HepG2 (cell line): ENCODE data around the gene PRKRIP1. TPM values are rescaled to one million over a fixed set of nuclear protein-coding genes. Genes with fewer than 3 reads are reported as not detected.

Experiments used
- ATAC-seq: fragments of 200-7000 bp; cut with Tn5 transposase; 3 replicates; pipeline ENCODE4 v1.9.1; 2020; ENCODE audit warnings: mild to moderate bottlenecking, moderate library complexity
- BruUV-seq: library from RNA; stranded (reverse); fragments of 400-500 nt; replicated peaks from 2 replicates; lab custom pipeline; 2021; lab: Mats Ljungman, UMichigan
- CTCF ChIA-PET: fragments of 300-600 bp; formaldehyde crosslinking; extraction: SDS; loops from one replicate; lab custom pipeline; 2021; ENCODE audit warnings: low total read pairs, inconsistent platforms, low intra/inter-chr PET ratio; lab: Yijun Ruan, JAX
- POLR2A ChIA-PET: fragments of 350-600 bp; sonication (Branson Sonifier 250); formaldehyde crosslinking; loops from one replicate; lab custom pipeline; 2020; ENCODE audit warnings: antibody characterized with exemption, inconsistent platforms; lab: Yijun Ruan, JAX
- DNase-seq: peaks from one replicate; pipeline ENCODE4 v3.0.0-alpha.2; 2015; ENCODE audit warnings: low spot score
- FAIRE-seq: peaks from 3 replicates; lab custom pipeline; 2011; peaks lifted over from hg19 to GRCh38; lab: Jason Lieb, UNC
- H2AFZ ChIP-seq: one replicate; pipeline ENCODE4 v1.6.1; 2011; ENCODE audit warnings: low read length, inconsistent platforms
- H3K27ac ChIP-seq: fragments of 300-600 bp; 3 replicates; pipeline ENCODE4 v1.8.0; 2011; ENCODE audit warnings: mixed run types, mild to moderate bottlenecking, mixed read lengths, low read length, inconsistent platforms; ENCODE audit not compliant: insufficient read depth; ENCODE audit errors: extremely low read length
- H3K27me3 ChIP-seq, 2 experiments: fragments of 200-600 bp in 1 of 2; 2 replicates in 1 of 2; 3 replicates in 1 of 2; pipeline versions ENCODE4 v1.6.0 to v1.8.0; 2011; ENCODE audit warnings: low read length in 2 of 2, mild to moderate bottlenecking in 2 of 2, moderate library complexity in 2 of 2, inconsistent platforms in 1 of 2; ENCODE audit not compliant: insufficient read depth in 2 of 2, control insufficient read depth in 1 of 2
- H3K36me3 ChIP-seq, 2 experiments: fragments of 200-600 bp in 1 of 2; replicated peaks in 1 of 2; 2 replicates in 1 of 2; 3 replicates in 1 of 2; pipeline versions ENCODE4 v1.5.1 to v1.8.0; 2011; ENCODE audit warnings: low read length in 2 of 2, inconsistent platforms in 1 of 2; ENCODE audit not compliant: insufficient read depth in 2 of 2, control insufficient read depth in 1 of 2
- H3K4me1 ChIP-seq: 2 replicates; pipeline ENCODE4 v1.5.1; 2012; ENCODE audit warnings: low read length, inconsistent platforms; ENCODE audit not compliant: insufficient read depth
- H3K4me2 ChIP-seq: 2 replicates; pipeline ENCODE4 v1.6.0; 2011; ENCODE audit warnings: low read depth, low read length, inconsistent platforms
- H3K4me3 ChIP-seq, 3 experiments: fragments of 200-600 bp in 1 of 3; sonication (generic), shearing (Covaris generic) in 1 of 3; replicated peaks in 1 of 3; 2 replicates each; pipeline ENCODE4 v1.5.1; 2011 to 2016; ENCODE audit warnings: low read length in 3 of 3, inconsistent platforms in 2 of 3, low read depth in 2 of 3, mild to moderate bottlenecking in 2 of 3, control low read depth in 1 of 3, mixed read lengths in 1 of 3; ENCODE audit not compliant: insufficient read depth in 1 of 3
- H3K79me2 ChIP-seq: one replicate; pipeline ENCODE4 v1.6.1; 2011; ENCODE audit warnings: low read length, inconsistent platforms; ENCODE audit not compliant: insufficient read depth
- H3K9ac ChIP-seq: 2 replicates; pipeline ENCODE4 v1.6.0; 2011; ENCODE audit warnings: mild to moderate bottlenecking, low read depth, low read length, inconsistent platforms; ENCODE audit not compliant: insufficient read depth
- H3K9me3 ChIP-seq: 2 replicates; pipeline ENCODE4 v1.5.1; 2012; ENCODE audit warnings: mild to moderate bottlenecking, low read length
- H4K20me1 ChIP-seq: 2 replicates; pipeline ENCODE4 v1.6.0; 2011; ENCODE audit warnings: inconsistent platforms, mild to moderate bottlenecking, low read length, moderate library complexity; ENCODE audit not compliant: insufficient read depth
- ARHGAP35 ChIP-seq: sonication (generic); formaldehyde crosslinking; IDR thresholded peaks from 2 replicates; pipeline ENCODE4 v1.9.0; 2022; ENCODE audit warnings: mild to moderate bottlenecking, inconsistent platforms, moderate library complexity, missing genetic modification reagents, borderline replicate concordance
- CERS6 ChIP-seq: sonication (generic); formaldehyde crosslinking; IDR thresholded peaks from 2 replicates; pipeline ENCODE4 v1.5.0; 2020; ENCODE audit warnings: missing genetic modification reagents
- CREM ChIP-seq, 2 experiments: sonication (generic) in 1 of 2; formaldehyde crosslinking in 1 of 2; IDR thresholded peaks; 2 replicates each; pipeline versions ENCODE4 v1.4.0 to v1.6.1; 2016 to 2020; ENCODE audit warnings: antibody characterized with exemption in 1 of 2, mild to moderate bottlenecking in 1 of 2, missing genetic modification reagents in 1 of 2
- MAFF ChIP-seq: IDR thresholded peaks from 2 replicates; pipeline ENCODE4 v1.6.1; 2011; ENCODE audit warnings: low read depth, low read length, improper control_type of control experiment
- MAFK ChIP-seq, 2 experiments: IDR thresholded peaks in 1 of 2; conservative IDR thresholded peaks in 1 of 2; 2 replicates each; pipeline ENCODE4 v1.6.1; 2011; ENCODE audit warnings: improper control_type of control experiment in 2 of 2, low read length in 2 of 2
- MYC ChIP-seq: sonication (generic); formaldehyde crosslinking; IDR thresholded peaks from 2 replicates; pipeline ENCODE4 v1.9.0; 2021; ENCODE audit warnings: missing genetic modification reagents, borderline replicate concordance
- RORA ChIP-seq: sonication (generic); formaldehyde crosslinking; IDR thresholded peaks from 2 replicates; pipeline ENCODE4 v1.5.0; 2020; ENCODE audit warnings: mild to moderate bottlenecking, missing genetic modification reagents, moderate library complexity
- ZNF260 ChIP-seq: sonication (generic); formaldehyde crosslinking; IDR thresholded peaks from 2 replicates; pipeline ENCODE4 v1.4.0; 2020; ENCODE audit warnings: missing genetic modification reagents, low read depth, mild to moderate bottlenecking, borderline replicate concordance
- ZNF451 ChIP-seq: sonication (generic); formaldehyde crosslinking; IDR thresholded peaks from 2 replicates; pipeline ENCODE4 v1.5.0; 2020; ENCODE audit warnings: mild to moderate bottlenecking, missing genetic modification reagents
- ZUFSP ChIP-seq: sonication (generic); formaldehyde crosslinking; IDR thresholded peaks from 2 replicates; pipeline ENCODE4 v1.9.0; 2021; ENCODE audit warnings: missing genetic modification reagents, mild to moderate bottlenecking, borderline replicate concordance
- WGBS: methylation state at CpG from one replicate; pipeline ENCODE4 v1.1.6; 2017; ENCODE audit warnings: low lambda C conversion rate; 5-methylcytosine and 5-hydroxymethylcytosine counted together
- in situ Hi-C: cut with HindIII; loops from 2 replicates; pipeline ENCODE4 v1.10.0; 2017; ENCODE audit warnings: low pct_unique_long_range_greater_than_20kb; ENCODE audit not compliant: extremely low pct_ligation_motif_present
- intact Hi-C: fragments of 100-400 bp; cut with micrococcal nuclease; formaldehyde crosslinking; loops from one replicate; pipeline ENCODE4 v1.10.0; 2022; ENCODE audit not compliant: unreplicated experiment
- polyA plus RNA-seq, 8 experiments: library from polyadenylated mRNA; depleted of rRNA in 3 of 8; stranded (reverse) in 7 of 8; unstranded in 1 of 8; fragments of >200 nt; fragmentation: Illumina TruSeq in 4 of 8; extraction: Trizol in 4 of 8; gene quantifications; 2 replicates each; pipeline versions ENCODE4 v1.2.1 to v1.2.3, GENCODE V29; 2011 to 2016; ENCODE audit warnings: low read depth in 4 of 8, missing spikeins in 1 of 8, mixed read lengths in 1 of 8; ENCODE audit not compliant: insufficient read depth in 1 of 8
- total RNA-seq, 5 experiments: library from RNA; depleted of rRNA; stranded (reverse); fragments of >200 nt; fragmentation: Illumina TruSeq; extraction: Trizol; gene quantifications; 2 replicates each; pipeline ENCODE4 v1.2.3, GENCODE V29; 2016; ENCODE audit warnings: low read depth in 1 of 5
- TF ChIP-seq, protein P1 (sequence below): IDR thresholded peaks from 2 replicates; pipeline ENCODE4 v1.6.1; 2018; ENCODE audit warnings: missing genetic modification reagents, mild to moderate bottlenecking, missing compliant biosample characterization

Gene PRKRIP1
- total and polyA plus RNA-seq, 2 of the 13 experiments (the other 11 are each of a cell fraction or from before 2014, with no cell fraction given) = 13.2 to 16.8 TPM

DNA sequence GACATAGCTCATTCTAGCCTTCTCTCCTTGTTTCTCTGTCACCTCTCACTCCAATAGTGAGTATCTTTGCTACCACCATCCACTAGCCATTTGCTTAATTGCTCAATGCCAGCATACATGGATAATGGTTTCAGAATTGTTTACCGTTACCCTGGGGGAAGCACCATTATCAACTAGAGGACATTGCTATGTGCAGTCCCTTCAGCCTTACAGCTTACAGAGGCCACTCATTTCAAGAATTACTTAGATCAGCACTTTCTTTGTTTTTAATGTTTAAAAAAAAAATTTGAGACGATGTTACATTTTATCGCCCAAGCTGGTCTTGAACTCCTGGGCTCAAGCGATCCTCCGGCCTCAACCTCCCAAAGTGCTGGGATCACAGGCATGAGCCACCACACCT is 22.4 kb downstream of the PRKRIP1 start:
- WGBS = 97% methylated on average over 5 of the region's 5 CpGs
- intact Hi-C loops = no loop called here
- ATAC-seq (no peak), DNase-seq (no peak), FAIRE-seq (no peak)
- Histone ChIP-seq H4K20me1 (no peaks in the 10 kb centered on the region), H3K4me2 (no peak overlapping the region), H3K36me3 (peaks cover 18 to 74% of the 10 kb centered on the region in 2 experiments), H3K79me2 (no peaks in the 10 kb centered on the region), H3K9me3 (no peaks in the 10 kb centered on the region), H3K27ac (no peak overlapping the region), H3K27me3 (no peaks in the 10 kb centered on the region), H3K4me3 (no peak overlapping the region), H3K9ac (no peak overlapping the region), H2AFZ (no peak overlapping the region), H3K4me1 (no peaks in the 10 kb centered on the region)
- in situ Hi-C loops = no loop called here
- ChIA-PET CTCF (no interaction called here), POLR2A (no interaction called here)
- BruUV-seq = no TSS peak
- no peak for TF ChIP-seq CREM (IDR thresholded peaks at IDR 0.05)
- TF ChIP-seq CREM (CRISPR knock-in tag; IDR thresholded peaks at IDR 0.05) = no peak
- peak; percentile 76 for TF ChIP-seq MAFF
- TF ChIP-seq MAFK (conservative IDR thresholded peaks at IDR 0.05 in 1 of 2, IDR thresholded peaks at IDR 0.05 in 1 of 2; ENCODE audit: low read length in 2 of 2) = peak; percentile 71 to 86

DNA sequence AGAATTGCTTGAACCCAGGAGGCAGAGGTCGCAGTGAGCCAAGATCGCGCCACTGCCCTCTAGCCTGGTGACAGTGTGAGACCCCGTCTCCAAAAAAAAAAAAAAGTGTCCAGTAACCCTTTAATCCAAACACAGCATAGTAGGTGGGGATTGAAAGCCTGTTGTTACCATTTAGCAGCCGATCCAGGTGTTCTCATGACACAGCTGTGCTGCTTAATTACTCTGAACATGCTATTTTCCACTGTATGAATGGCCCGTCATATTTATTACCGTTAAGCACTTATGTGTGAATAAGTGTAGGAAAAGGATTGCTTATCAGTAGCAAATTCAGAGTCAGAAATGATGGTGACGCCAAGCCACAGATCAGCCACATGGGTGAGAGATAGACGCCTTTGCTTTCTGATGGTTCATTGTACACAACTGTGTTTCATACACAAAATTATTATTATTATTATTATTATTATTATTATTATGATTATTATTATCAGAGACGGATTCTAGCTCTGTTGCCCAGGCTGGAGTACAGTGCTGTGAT is 25.6 kb downstream of the PRKRIP1 start:
- POLR2A ChIA-PET = no interaction called here
- DNase-seq (no peak), FAIRE-seq (no peak), ATAC-seq (no peak)
- no peaks in the 10 kb centered on the region for H3K4me1 ChIP-seq
- H3K36me3 ChIP-seq = peaks cover 28 to 81% of the 10 kb centered on the region in 2 experiments
- in situ Hi-C loops = no loop called here
- H4K20me1 ChIP-seq = no peaks in the 10 kb centered on the region
- no peaks in the 10 kb centered on the region for H3K79me2 ChIP-seq
- no peak overlapping the region for H3K27ac ChIP-seq
- intact Hi-C loops = no loop called here
- no peak for TF ChIP-seq CERS6 (CRISPR knock-in tag)
- TF ChIP-seq ARHGAP35 (CRISPR knock-in tag) = no peak
- TF ChIP-seq RORA (CRISPR knock-in tag) = no peak
- TF ChIP-seq ZNF451 (CRISPR knock-in tag) = no peak
- no peak for TF ChIP-seq MYC
- no peak for TF ChIP-seq ZNF260
- no peak for TF ChIP-seq ZUFSP (CRISPR knock-in tag)
- TF ChIP-seq, protein P1, sequence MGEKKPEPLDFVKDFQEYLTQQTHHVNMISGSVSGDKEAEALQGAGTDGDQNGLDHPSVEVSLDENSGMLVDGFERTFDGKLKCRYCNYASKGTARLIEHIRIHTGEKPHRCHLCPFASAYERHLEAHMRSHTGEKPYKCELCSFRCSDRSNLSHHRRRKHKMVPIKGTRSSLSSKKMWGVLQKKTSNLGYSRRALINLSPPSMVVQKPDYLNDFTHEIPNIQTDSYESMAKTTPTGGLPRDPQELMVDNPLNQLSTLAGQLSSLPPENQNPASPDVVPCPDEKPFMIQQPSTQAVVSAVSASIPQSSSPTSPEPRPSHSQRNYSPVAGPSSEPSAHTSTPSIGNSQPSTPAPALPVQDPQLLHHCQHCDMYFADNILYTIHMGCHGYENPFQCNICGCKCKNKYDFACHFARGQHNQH (CRISPR knock-in tag) = no peak
- CTCF ChIA-PET = no interaction called here
- no TSS peak for BruUV-seq
- H3K9me3 ChIP-seq = no peaks in the 10 kb centered on the region
- no peak overlapping the region for H3K4me3 ChIP-seq
- H3K9ac ChIP-seq = no peak overlapping the region
- H2AFZ ChIP-seq = no peak overlapping the region
- no peaks in the 10 kb centered on the region for H3K27me3 ChIP-seq
- no peak overlapping the region for H3K4me2 ChIP-seq
- WGBS = 98% methylated on average over 10 of the region's 10 CpGs
